ENCODE results near the gene CNOT1.

DNA sequence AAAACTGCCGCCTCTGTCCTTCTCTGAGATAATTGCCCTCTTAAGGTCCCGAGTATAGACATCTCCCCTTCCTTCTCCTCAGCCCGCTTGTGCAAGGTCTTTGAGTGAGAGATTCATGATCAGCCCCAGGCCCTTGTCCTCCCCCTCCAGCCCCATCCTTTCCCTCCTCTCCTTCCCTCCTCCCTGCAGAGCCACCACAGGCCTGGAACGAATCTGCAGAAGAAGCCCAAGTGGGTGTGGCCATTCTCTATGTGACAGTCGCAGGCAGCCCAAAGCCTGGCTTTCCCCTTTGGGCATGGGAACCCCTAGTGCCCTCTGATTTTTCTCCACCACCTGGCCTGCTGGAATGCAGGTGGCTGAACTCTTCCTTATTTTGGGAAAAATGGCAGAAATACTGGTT lies 136.9 kb downstream of the CNOT1 start:
- TF ChIP-seq, protein P1, sequence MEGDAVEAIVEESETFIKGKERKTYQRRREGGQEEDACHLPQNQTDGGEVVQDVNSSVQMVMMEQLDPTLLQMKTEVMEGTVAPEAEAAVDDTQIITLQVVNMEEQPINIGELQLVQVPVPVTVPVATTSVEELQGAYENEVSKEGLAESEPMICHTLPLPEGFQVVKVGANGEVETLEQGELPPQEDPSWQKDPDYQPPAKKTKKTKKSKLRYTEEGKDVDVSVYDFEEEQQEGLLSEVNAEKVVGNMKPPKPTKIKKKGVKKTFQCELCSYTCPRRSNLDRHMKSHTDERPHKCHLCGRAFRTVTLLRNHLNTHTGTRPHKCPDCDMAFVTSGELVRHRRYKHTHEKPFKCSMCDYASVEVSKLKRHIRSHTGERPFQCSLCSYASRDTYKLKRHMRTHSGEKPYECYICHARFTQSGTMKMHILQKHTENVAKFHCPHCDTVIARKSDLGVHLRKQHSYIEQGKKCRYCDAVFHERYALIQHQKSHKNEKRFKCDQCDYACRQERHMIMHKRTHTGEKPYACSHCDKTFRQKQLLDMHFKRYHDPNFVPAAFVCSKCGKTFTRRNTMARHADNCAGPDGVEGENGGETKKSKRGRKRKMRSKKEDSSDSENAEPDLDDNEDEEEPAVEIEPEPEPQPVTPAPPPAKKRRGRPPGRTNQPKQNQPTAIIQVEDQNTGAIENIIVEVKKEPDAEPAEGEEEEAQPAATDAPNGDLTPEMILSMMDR (IDR thresholded peaks at IDR 0.05; ENCODE audit: low read depth, low read length), result no peak
- TF ChIP-seq POLR2A (IDR thresholded peaks at IDR 0.05; ENCODE audit: extremely low read depth, insufficient read length), result no peak

Measured in NB4 (cell line).